A673 (cell line): ENCODE results near the gene GRIP1.

Source experiments
- EZH2 ChIP-seq: fragments of 200-600 bp; sonication (generic); IDR thresholded peaks from 2 replicates; pipeline ENCODE4 v1.6.1; 2017; ENCODE audit warnings: borderline replicate concordance, low read depth, mild to moderate bottlenecking, mixed read lengths, antibody characterized with exemption, low read length; ENCODE audit not compliant: poor library complexity, severe bottlenecking
- TF ChIP-seq, protein P1 (sequence below): fragments of 300-800, 200-600 bp; sonication (generic); conservative IDR thresholded peaks from 2 replicates; pipeline ENCODE4 v1.5.1; 2017; ENCODE audit warnings: low read depth, mild to moderate bottlenecking, antibody characterized with exemption, low read length, moderate library complexity, mixed read lengths

GRCh38 chr12:66467932-66468331 lies 210.9 kb downstream of the GRIP1 start:
- TF ChIP-seq, protein P1, sequence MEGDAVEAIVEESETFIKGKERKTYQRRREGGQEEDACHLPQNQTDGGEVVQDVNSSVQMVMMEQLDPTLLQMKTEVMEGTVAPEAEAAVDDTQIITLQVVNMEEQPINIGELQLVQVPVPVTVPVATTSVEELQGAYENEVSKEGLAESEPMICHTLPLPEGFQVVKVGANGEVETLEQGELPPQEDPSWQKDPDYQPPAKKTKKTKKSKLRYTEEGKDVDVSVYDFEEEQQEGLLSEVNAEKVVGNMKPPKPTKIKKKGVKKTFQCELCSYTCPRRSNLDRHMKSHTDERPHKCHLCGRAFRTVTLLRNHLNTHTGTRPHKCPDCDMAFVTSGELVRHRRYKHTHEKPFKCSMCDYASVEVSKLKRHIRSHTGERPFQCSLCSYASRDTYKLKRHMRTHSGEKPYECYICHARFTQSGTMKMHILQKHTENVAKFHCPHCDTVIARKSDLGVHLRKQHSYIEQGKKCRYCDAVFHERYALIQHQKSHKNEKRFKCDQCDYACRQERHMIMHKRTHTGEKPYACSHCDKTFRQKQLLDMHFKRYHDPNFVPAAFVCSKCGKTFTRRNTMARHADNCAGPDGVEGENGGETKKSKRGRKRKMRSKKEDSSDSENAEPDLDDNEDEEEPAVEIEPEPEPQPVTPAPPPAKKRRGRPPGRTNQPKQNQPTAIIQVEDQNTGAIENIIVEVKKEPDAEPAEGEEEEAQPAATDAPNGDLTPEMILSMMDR = no peak
- TF ChIP-seq EZH2 = no peak
